ENCODE data around the gene RBFOX2. TPM values are rescaled to one million over a fixed set of nuclear protein-coding genes. Genes with fewer than 3 reads are reported as not detected.

RBFOX2 gene
- total and polyA plus RNA-seq, 10 of the 15 experiments (the other 5 are each of a cell fraction or from before 2014, with no cell fraction given): 0.01 to 2.7 (median 0.17) TPM; not detected in 4

- TF ChIP-seq POLR2AphosphoS2 (IDR thresholded peaks at IDR 0.05; ENCODE audit: low read depth, low read length) (no peak), ZNF592 (IDR thresholded peaks at IDR 0.05) (no peak), NR2F1 (conservative IDR thresholded peaks at IDR 0.05) (no peak), NFXL1 (IDR thresholded peaks at IDR 0.05; ENCODE audit: borderline replicate concordance) (no peak), SMAD5 (IDR thresholded peaks at IDR 0.05; ENCODE audit: low read depth) (no peak)
These were observed 66.9 kb downstream of the RBFOX2 start (continued) for GRCh38 chr22:35961480-35962295.

GRCh38 chr22:35960854-35961253, 67.8 kb downstream of the RBFOX2 start:
- 93% methylated on average over 2 of the region's 2 CpGs for WGBS (ENCODE audit: insufficient coverage, insufficient replicate concordance, low lambda C conversion rate, missing lambda C conversion rate)
- TF ChIP-seq RFX5 (IDR thresholded peaks at IDR 0.05; ENCODE audit: low read depth, low read length) (no peak), ASH2L (IDR thresholded peaks at IDR 0.05; ENCODE audit: borderline replicate concordance, low read depth) (no peak), KAT2A (conservative IDR thresholded peaks at IDR 0.05; ENCODE audit: control insufficient read depth, low read depth, low read length) (no peak), E2F4 (IDR thresholded peaks at IDR 0.05; ENCODE audit: low read depth, low read length) (no peak), ZNF274 (IDR thresholded peaks at IDR 0.05; ENCODE audit: insufficient read depth, insufficient read length) (no peak), MYC (IDR thresholded peaks at IDR 0.05; ENCODE audit: insufficient read depth, insufficient read length, insufficient replicate concordance, low read length, severe bottlenecking) (no peak), NR2C1 (IDR thresholded peaks at IDR 0.05) (no peak), POLR2A (IDR thresholded peaks at IDR 0.05; ENCODE audit: low read depth, low read length) (no peak), STAT3 (IDR thresholded peaks at IDR 0.05; ENCODE audit: low read depth, low read length) (no peak), RB1 (IDR thresholded peaks at IDR 0.05; ENCODE audit: borderline replicate concordance) (no peak), ZBED1 (IDR thresholded peaks at IDR 0.05; ENCODE audit: borderline replicate concordance) (no peak)

More at GRCh38 chr22:35960854-35961253, 67.8 kb downstream of the RBFOX2 start:
- Histone ChIP-seq H3K79me2 (ENCODE audit: control insufficient read depth, insufficient read depth, low read length) (no peaks in the 10 kb centered on the region), H3K27me3 (replicated peaks in 1 of 2; ENCODE audit: control insufficient read depth in 2 of 2, insufficient read depth in 2 of 2, low read length in 1 of 2) (no peaks in the 10 kb centered on the region), H3K9ac (ENCODE audit: control insufficient read depth, insufficient read depth, low read length) (no peak overlapping the region), H3K27ac (ENCODE audit: control insufficient read depth, insufficient read depth) (no peak overlapping the region), H3K4me1 (ENCODE audit: control insufficient read depth, insufficient read depth, low read length) (no peaks in the 10 kb centered on the region), H3K4me2 (ENCODE audit: control insufficient read depth, insufficient read depth) (no peak overlapping the region), H3K4me3 (no peak overlapping the region), H4K20me1 (ENCODE audit: control insufficient read depth, insufficient read depth) (no peaks in the 10 kb centered on the region), H3K36me3 (ENCODE audit: control insufficient read depth in 2 of 2, insufficient read depth in 2 of 2, low read length in 1 of 2) (no peaks in the 10 kb centered on the region), H2AFZ (ENCODE audit: control insufficient read depth, low read depth, low read length) (no peak overlapping the region), H3K9me3 (replicated peaks; ENCODE audit: control insufficient read depth, insufficient read depth, low read length) (no peaks in the 10 kb centered on the region)
- ATAC-seq (no peak), FAIRE-seq (no peak), DNase-seq (ENCODE audit: low read depth, low spot score) (no peak)
- ChIA-PET CTCF (interaction anchor here (0.7 kb wide), 1 partner anchor 164 kb away, joined by 4 read pairs; no protein-coding TSS in a partner anchor), POLR2A (no interaction called here), RAD21 (ENCODE audit: unreplicated experiment) (no interaction called here), SMC1A (ENCODE audit: uncharacterized antibody, unreplicated experiment) (no interaction called here)
- no TSS peak for BruUV-seq (replicated peaks)
- in situ Hi-C loops (cut with MboI) (no loop called here), intact Hi-C loops (cut with micrococcal nuclease; ENCODE audit: unreplicated experiment) (no loop called here)

Data from GM12878 (cell line).